Smooth muscle cell (in vitro differentiated cells): Measurements from ENCODE around the gene GPRC5D. TPM values are rescaled to one million over a fixed set of nuclear protein-coding genes. Genes with fewer than 3 reads are reported as not detected.
A peak's percentile ranks its signal among the peaks of the same experiment; 100 is the strongest.

Experiments used
- DNase-seq: peaks from one replicate; lab custom pipeline; 2025; ENCODE audit not compliant: unreplicated experiment; lab: John Stamatoyannopoulos, UW
- H2AFZ ChIP-seq: fragments of 200-600 bp; sonication (generic); 2 replicates; pipeline ENCODE4 v1.6.0; 2016; ENCODE audit warnings: antibody characterized with exemption, low read depth, mild to moderate bottlenecking
- H3F3A ChIP-seq: fragments of 200-600 bp; sonication (generic); 2 replicates; pipeline ENCODE4 v1.6.0; 2017; ENCODE audit warnings: antibody characterized with exemption, low read depth
- H3K27ac ChIP-seq: fragments of 200-600 bp; sonication (generic); 2 replicates; pipeline ENCODE4 v1.5.1; 2016; ENCODE audit warnings: low read depth, mild to moderate bottlenecking
- H3K27me3 ChIP-seq: fragments of 200-600 bp; sonication (generic); 2 replicates; pipeline ENCODE4 v1.6.1; 2016; ENCODE audit warnings: low read depth, mild to moderate bottlenecking
- H3K36me3 ChIP-seq: fragments of 200-600 bp; sonication (generic); 2 replicates; pipeline ENCODE4 v1.5.1; 2016; ENCODE audit warnings: low read depth
- H3K4me1 ChIP-seq: fragments of 200-600 bp; sonication (generic); 2 replicates; pipeline ENCODE4 v1.5.1; 2016; ENCODE audit warnings: low read depth
- H3K4me2 ChIP-seq: fragments of 200-600 bp; sonication (generic); 2 replicates; pipeline ENCODE4 v1.6.0; 2016; ENCODE audit warnings: mild to moderate bottlenecking
- H3K4me3 ChIP-seq: fragments of 200-600 bp; sonication (generic); 2 replicates; pipeline ENCODE4 v1.5.1; 2016; ENCODE audit warnings: mild to moderate bottlenecking
- H3K79me2 ChIP-seq: fragments of 200-600 bp; sonication (generic); 2 replicates; pipeline ENCODE4 v1.6.0; 2016; ENCODE audit warnings: low read depth, mild to moderate bottlenecking
- H3K9ac ChIP-seq: fragments of 200-600 bp; sonication (generic); 2 replicates; pipeline ENCODE4 v1.6.0; 2016; ENCODE audit warnings: low read depth
- H3K9me3 ChIP-seq: fragments of 200-600 bp; sonication (generic); replicated peaks from 2 replicates; pipeline ENCODE4 v1.5.1; 2016; ENCODE audit warnings: low read depth
- H4K20me1 ChIP-seq: fragments of 200-600 bp; sonication (generic); 2 replicates; pipeline ENCODE4 v1.6.0; 2016; ENCODE audit warnings: low read depth
- CTCF ChIP-seq: fragments of 200-600 bp; sonication (generic); IDR thresholded peaks from 2 replicates; pipeline ENCODE4 v1.5.1; 2017; ENCODE audit warnings: borderline replicate concordance, mild to moderate bottlenecking, antibody characterized with exemption; ENCODE audit not compliant: insufficient read depth, poor library complexity, severe bottlenecking
- WGBS: methylation state at CpG from one replicate; pipeline ENCODE4 v1.1.7; 2016; ENCODE audit warnings: low lambda C conversion rate; 5-methylcytosine and 5-hydroxymethylcytosine counted together
- polyA plus RNA-seq: library from polyadenylated mRNA; unstranded; fragments of >200 nt; fragmentation: Nextera tagmentation; extraction: Ambion mirVana; gene quantifications from 2 replicates; pipeline ENCODE4 v1.2.1, GENCODE V29; 2016
- total RNA-seq: library from RNA; depleted of rRNA; stranded (reverse); fragments of >200 nt; gene quantifications from 2 replicates; pipeline ENCODE4 v1.2.3, GENCODE V29; 2014

GPRC5D gene
- total and polyA plus RNA-seq, 2 experiments from 2014 or later = not detected

GRCh38 chr12:12977231-12977630, 25.3 kb upstream of the GPRC5D start:
- peak overlapping the region; percentile 71 for H3K9ac ChIP-seq
- H3K9me3 ChIP-seq = no peaks in the 10 kb centered on the region
- H3K4me2 ChIP-seq = no peak overlapping the region
- no peak overlapping the region for H2AFZ ChIP-seq
- no peak for TF ChIP-seq CTCF
- H3K4me3 ChIP-seq = no peak overlapping the region
- H3K27me3 ChIP-seq = no peaks in the 10 kb centered on the region
- WGBS = 80% methylated on average over 4 of the region's 4 CpGs
- no peak for DNase-seq
- no peaks in the 10 kb centered on the region for H4K20me1 ChIP-seq
- peaks cover 31% of the 10 kb centered on the region for H3F3A ChIP-seq
- H3K36me3 ChIP-seq = peaks cover 19% of the 10 kb centered on the region
- no peaks in the 10 kb centered on the region for H3K4me1 ChIP-seq
- H3K27ac ChIP-seq = peak overlapping the region; percentile 94
- no peaks in the 10 kb centered on the region for H3K79me2 ChIP-seq

- no peaks in the 10 kb centered on the region for H3K79me2 ChIP-seq
- H4K20me1 ChIP-seq = no peaks in the 10 kb centered on the region
- no peaks in the 10 kb centered on the region for H3K9me3 ChIP-seq
- peak overlapping the region; percentile 71 for H3K9ac ChIP-seq
- peak overlapping the region; percentile 94 for H3K27ac ChIP-seq
- H3K4me2 ChIP-seq = peak overlapping the region; percentile 55
- H3K36me3 ChIP-seq = peaks cover 20% of the 10 kb centered on the region
- H3K4me1 ChIP-seq = no peaks in the 10 kb centered on the region
- no peak for DNase-seq
- no peaks in the 10 kb centered on the region for H3K27me3 ChIP-seq
- H3F3A ChIP-seq = peaks cover 31% of the 10 kb centered on the region
- no peak overlapping the region for H2AFZ ChIP-seq
- TF ChIP-seq CTCF = no peak
- H3K4me3 ChIP-seq = no peak overlapping the region
- WGBS = 31% methylated on average over 2 of the region's 2 CpGs
Measured at GRCh38 chr12:12976366-12976765, 24.4 kb upstream of the GPRC5D start.

- Histone ChIP-seq H3K4me1 (no peaks in the 10 kb centered on the region), H3K27ac (peak overlapping the region; percentile 94), H3K9me3 (no peaks in the 10 kb centered on the region), H3K79me2 (no peaks in the 10 kb centered on the region), H4K20me1 (no peaks in the 10 kb centered on the region), H3K4me2 (no peak overlapping the region), H3K27me3 (no peaks in the 10 kb centered on the region), H3K36me3 (peaks cover 20% of the 10 kb centered on the region), H3K4me3 (no peak overlapping the region), H3F3A (peaks cover 26% of the 10 kb centered on the region), H3K9ac (peak overlapping the region; percentile 59), H2AFZ (no peak overlapping the region)
- WGBS = 83% methylated on average over 14 of the region's 14 CpGs
- no peak for DNase-seq
- peak; percentile 22 for TF ChIP-seq CTCF
Measured at GRCh38 chr12:12975322-12976077, 23.5 kb upstream of the GPRC5D start.

GRCh38 chr12:12974211-12974610, 22.2 kb upstream of the GPRC5D start:
- no peak for TF ChIP-seq CTCF
- no peak overlapping the region for H3K27ac ChIP-seq
- no peaks in the 10 kb centered on the region for H4K20me1 ChIP-seq
- peaks cover 20% of the 10 kb centered on the region for H3F3A ChIP-seq
- WGBS = 96% methylated on average over 4 of the region's 4 CpGs
- no peak overlapping the region for H3K9ac ChIP-seq
- H3K27me3 ChIP-seq = no peaks in the 10 kb centered on the region
- H3K4me3 ChIP-seq = no peak overlapping the region
- H3K4me1 ChIP-seq = no peaks in the 10 kb centered on the region
- DNase-seq = no peak
- no peak overlapping the region for H2AFZ ChIP-seq
- H3K36me3 ChIP-seq = peaks cover 20% of the 10 kb centered on the region
- H3K79me2 ChIP-seq = no peaks in the 10 kb centered on the region
- H3K9me3 ChIP-seq = no peaks in the 10 kb centered on the region
- H3K4me2 ChIP-seq = no peak overlapping the region
